ENCODE data around the gene ZP3.
"Not testable (repeated sequence)": the region's sequence is repeated elsewhere in the genome, so short reads cannot be mapped to it uniquely, and the experiment has no call there.

Gene ZP3

GRCh38 chr7:76405738-76406137 is 19.0 kb upstream of the ZP3 start:
- DNase-seq (ENCODE audit: low read depth), result no peak

DNA sequence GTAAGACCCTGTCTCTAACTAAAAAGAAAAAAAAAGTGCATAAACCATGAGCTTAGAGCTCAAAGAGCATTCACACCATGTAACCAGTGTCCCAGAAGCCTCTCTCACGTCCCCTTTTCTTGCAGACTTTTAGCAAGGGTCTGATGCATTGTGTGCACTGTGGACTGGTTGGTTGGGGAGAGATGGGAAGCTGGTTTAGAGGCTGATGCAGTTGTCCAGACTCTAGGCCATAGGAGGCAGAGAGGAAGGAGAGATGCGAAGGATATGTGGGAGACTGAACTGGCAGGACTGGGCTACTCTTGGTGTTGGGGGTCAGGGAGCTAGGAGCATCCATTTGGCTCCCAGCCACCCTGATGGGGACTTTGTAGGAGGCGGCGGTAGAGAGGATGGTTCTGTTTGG is 17.0 kb upstream of the ZP3 start:
- no peak for DNase-seq (ENCODE audit: low read depth)

DNA sequence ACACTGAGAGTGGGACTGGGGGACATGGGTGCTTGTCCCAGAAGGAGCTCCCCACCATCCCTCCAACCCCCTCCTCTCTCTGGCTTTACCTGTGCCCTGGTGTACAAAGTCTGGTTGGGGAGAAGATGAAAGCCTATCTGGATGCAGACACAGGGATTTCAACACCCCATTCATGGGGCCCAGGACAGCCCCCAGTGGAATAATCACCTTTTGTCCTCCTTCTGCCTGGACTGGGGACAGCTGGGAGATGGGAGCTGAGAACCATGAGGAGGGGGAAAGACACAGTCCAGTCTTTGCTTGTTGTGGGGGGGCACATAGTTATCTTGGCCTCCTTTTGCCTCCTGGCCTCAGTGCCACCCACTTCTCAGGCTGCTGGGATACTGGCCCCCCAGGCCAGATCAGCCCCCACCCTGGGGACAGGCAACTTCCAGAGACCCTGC is 16.6 kb upstream of the ZP3 start:
- no peak for DNase-seq (ENCODE audit: low read depth)

DNA sequence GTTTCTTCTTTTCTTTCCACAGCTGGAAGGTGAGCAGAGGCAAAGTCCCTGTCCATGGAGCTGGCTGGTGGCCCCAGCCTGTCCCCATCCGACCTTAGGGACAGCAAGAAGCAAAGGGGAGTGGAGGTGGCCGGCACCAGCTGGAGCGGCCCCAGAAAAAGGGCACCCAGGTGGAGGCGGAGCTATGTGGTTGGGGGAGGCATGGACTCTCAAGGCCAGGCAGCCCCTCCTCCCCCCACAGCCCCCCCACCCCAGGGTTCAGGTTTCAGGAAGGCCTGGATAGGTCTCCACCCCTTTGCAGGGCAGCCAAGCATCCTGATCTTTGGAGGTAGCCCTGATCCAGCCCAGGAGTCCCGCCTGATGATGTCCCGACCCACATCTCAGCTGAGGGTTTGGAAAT is 15.2 kb upstream of the ZP3 start, which contains the start of gene SSC4D:
Gene SSC4D, minus strand, starts transcription at position 161 of the 400 bp plus-strand sequence. CDS start 5,258 bp downstream, outside the sequence.
- no peak for DNase-seq (ENCODE audit: low read depth)

DNA sequence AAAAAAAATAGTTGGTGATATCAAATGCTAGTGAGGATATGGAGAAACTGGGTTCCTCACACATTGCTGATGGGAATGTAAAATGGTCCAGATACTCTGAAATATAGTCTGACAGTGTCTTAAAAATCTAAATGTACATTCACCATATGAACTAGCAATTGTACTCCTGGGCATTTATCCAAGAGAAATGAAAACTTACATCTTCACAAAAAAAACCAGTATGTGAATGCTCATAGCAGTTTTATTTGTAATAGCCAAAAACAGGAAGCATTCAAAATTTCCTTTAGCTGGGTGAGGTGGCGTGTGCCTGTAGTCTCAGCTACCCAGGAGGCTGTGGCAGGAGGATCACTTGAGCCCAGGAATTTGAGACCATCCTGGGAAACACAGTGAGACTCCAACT is 13.1 kb upstream of the ZP3 start:
- DNase-seq (ENCODE audit: low read depth), result no peak

- no peak for DNase-seq (ENCODE audit: low read depth)
Measured at GRCh38 chr7:76412249-76412648, 12.5 kb upstream of the ZP3 start.

GRCh38 chr7:76417654-76418310 is 7.0 kb upstream of the ZP3 start:
- DNase-seq (ENCODE audit: low read depth), result not testable (repeated sequence)

GRCh38 chr7:76421097-76421496 is 3.7 kb upstream of the ZP3 start:
- not testable (repeated sequence) for DNase-seq (ENCODE audit: low read depth)

- DNase-seq (ENCODE audit: low read depth), result no peak
Measured at GRCh38 chr7:76423666-76424412, 911 bp upstream of the ZP3 start.

DNA sequence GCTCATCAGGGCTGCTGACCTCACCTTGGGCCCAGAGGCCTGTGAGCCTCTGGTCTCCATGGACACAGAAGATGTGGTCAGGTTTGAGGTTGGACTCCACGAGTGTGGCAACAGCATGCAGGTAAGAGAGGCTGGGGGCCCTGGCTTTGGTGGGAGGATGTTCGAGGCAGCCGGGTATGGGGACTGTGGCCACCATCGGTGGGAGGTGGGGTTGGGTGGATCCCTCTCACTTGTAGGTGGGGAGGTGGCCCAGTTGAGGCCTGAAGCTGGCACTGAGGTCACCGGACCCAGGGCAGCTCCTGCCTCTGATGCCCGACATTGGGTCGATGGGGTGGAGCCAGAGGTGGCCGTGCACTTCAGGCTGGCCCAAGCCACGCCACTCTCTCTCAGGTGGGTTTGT is 406 bp downstream of the ZP3 start:
- no peak for DNase-seq (ENCODE audit: low read depth)

GRCh38 chr7:76425558-76425957 is 808 bp downstream of the ZP3 start:
- not testable (repeated sequence) for DNase-seq (ENCODE audit: low read depth)

DNA sequence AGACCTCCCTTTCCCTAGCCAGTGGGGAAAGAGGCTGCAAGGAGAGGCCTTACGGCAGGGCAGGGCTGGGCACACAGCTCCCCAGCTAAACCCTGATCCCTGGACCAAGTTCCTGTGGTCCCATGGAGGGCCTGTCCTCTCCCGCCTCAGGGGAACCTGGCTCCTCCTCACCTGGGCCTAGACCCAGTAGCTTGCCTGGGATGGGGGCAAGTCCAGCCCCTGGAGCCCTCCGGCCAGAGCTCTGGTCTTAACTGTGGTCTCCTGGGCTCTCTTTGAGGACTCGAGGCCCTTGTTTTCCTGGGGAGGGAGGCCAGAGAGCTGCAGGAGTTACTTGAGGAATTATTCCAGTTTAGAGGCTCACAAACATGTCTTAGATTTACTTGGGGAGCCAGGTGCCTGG is 1.5 kb downstream of the ZP3 start:
- no peak for DNase-seq (ENCODE audit: low read depth)

GRCh38 chr7:76427635-76428034 is 2.9 kb downstream of the ZP3 start:
- DNase-seq (ENCODE audit: low read depth), result no peak

- DNase-seq (ENCODE audit: low read depth), result no peak
Measured at GRCh38 chr7:76428149-76428823, 3.5 kb downstream of the ZP3 start.

DNA sequence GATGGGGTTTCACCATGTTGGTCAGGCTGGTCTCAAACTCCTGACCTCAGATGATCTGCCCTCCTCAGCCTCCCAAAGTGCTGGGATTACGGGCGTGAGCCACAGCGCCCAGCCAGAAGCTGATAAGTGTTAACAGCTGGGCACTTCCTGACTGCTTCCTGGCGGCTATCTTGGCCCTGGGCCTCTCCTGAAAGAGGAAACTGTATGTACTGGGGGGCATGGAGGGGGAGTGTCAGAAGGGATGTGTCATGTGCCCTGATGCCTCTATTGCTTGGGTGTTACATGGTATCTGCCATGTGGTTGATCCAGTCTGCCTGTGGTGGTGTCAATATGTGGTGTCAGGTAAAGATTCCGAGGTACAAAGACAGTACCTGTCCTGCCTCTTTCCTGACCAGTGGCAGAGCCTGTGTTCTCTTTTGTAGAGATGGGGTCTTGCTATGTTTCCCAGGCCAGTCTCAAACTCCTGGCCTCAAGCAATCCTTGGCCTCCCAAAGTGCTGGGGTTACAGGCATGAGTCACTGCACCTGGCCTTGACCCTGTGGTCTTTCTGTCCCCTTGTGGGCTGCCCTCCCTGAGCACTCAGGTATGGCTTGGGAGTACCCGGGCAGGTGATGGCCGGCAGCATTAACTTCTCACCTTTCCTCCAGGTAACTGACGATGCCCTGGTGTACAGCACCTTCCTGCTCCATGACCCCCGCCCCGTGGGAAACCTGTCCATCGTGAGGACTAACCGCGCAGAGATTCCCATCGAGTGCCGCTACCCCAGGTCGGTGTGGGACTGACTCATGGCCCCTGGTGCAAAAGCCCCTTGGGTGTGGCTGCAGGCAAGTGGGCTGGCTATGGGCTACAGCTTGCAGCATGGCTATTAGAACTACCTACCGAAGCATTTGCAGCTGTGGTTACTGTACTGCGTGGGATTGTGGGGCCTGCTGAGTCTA is 4.4 kb downstream of the ZP3 start:
- no peak for DNase-seq (ENCODE audit: low read depth)

- DNase-seq (ENCODE audit: low read depth), result no peak
Measured at GRCh38 chr7:76430211-76430610, 5.5 kb downstream of the ZP3 start.

- no peak for DNase-seq (ENCODE audit: low read depth)
Measured at GRCh38 chr7:76430836-76431235, 6.1 kb downstream of the ZP3 start.

DNA sequence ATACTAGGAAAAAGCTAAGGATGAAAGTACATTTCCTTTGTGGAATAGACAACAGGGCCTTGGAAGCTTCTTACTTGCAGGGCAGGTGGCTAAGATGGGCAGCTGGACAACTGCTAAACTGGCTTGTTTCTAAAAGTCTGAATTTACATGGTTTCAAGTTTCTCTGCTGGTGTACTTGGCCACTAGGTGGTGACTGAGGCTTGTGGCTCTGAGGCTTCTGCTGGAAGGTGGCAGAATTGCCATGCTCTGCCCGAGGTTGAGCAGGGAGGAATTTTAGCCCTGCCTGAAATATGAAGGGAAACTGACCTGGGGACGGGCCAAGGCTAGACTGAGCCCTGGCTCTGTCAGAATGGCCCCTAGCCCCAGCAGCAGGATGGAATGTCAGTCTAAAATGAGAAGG is 13.1 kb downstream of the ZP3 start:
- not testable (repeated sequence) for DNase-seq (ENCODE audit: low read depth)

GRCh38 chr7:76439120-76439888 is 14.6 kb downstream of the ZP3 start:
- not testable (repeated sequence) for DNase-seq (ENCODE audit: low read depth)

DNA sequence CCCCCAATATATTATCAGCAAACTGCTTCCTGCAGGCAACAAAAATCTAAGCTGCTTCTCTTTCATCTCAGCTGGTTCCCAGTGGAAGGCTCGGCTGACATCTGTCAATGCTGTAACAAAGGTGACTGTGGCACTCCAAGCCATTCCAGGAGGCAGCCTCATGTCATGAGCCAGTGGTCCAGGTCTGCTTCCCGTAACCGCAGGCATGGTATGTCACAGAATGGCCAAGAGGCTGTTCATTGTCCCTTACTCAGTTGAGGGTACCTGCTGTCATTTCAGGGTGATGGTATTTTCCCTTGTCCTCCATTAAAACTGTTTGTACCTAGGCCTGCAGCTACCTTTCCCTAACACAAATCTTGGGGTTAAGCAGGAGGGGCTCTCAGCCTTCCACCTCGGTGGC is 15.7 kb downstream of the ZP3 start:
- DNase-seq (ENCODE audit: low read depth), result not testable (repeated sequence)

DNA sequence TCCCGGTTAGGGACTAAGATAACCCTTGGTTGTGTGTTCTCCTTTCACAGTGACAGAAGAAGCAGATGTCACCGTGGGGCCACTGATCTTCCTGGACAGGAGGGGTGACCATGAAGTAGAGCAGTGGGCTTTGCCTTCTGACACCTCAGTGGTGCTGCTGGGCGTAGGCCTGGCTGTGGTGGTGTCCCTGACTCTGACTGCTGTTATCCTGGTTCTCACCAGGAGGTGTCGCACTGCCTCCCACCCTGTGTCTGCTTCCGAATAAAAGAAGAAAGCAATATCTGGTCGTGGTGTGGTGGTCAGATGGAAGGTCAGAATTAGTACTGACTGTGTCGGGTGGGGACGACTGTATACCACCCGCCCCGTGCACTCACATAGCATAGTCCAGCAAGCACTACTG is 17.0 kb downstream of the ZP3 start:
- DNase-seq (ENCODE audit: low read depth), result not testable (repeated sequence)

Measured in stimulated activated CD8-positive, alpha-beta memory T cell treated with anti-CD3 and anti-CD28 coated beads, Interleukin-15, amount 100 ng/mL, for 24 hours (primary cell).